Limb (tissue), 2 donors: ENCODE data around the gene DOP1A.

ENCODE experiments used
- DNase-seq, 2 donors: peaks; one replicate each; pipeline ENCODE4 v3.0.0-alpha.2; 2016; ENCODE audit errors: extremely low spot score in 2 of 2

Gene DOP1A, protein sequence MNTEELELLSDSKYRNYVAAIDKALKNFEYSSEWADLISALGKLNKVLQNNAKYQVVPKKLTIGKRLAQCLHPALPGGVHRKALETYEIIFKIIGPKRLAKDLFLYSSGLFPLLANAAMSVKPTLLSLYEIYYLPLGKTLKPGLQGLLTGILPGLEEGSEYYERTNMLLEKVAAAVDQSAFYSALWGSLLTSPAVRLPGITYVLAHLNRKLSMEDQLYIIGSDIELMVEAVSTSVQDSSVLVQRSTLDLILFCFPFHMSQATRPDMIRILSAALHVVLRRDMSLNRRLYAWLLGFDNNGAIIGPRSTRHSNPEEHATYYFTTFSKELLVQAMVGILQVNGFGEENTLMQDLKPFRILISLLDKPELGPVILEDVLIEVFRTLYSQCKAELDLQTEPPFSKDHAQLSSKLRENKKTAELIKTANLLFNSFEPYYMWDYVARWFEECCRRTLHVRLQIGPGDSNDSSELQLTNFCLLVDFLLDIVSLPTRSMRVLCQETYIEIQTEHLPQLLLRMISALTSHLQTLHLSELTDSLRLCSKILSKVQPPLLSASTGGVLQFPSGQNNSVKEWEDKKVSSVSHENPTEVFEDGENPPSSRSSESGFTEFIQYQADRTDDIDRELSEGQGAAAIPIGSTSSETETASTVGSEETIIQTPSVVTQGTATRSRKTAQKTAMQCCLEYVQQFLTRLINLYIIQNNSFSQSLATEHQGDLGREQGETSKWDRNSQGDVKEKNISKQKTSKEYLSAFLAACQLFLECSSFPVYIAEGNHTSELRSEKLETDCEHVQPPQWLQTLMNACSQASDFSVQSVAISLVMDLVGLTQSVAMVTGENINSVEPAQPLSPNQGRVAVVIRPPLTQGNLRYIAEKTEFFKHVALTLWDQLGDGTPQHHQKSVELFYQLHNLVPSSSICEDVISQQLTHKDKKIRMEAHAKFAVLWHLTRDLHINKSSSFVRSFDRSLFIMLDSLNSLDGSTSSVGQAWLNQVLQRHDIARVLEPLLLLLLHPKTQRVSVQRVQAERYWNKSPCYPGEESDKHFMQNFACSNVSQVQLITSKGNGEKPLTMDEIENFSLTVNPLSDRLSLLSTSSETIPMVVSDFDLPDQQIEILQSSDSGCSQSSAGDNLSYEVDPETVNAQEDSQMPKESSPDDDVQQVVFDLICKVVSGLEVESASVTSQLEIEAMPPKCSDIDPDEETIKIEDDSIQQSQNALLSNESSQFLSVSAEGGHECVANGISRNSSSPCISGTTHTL (N-terminal part only)

DNA sequence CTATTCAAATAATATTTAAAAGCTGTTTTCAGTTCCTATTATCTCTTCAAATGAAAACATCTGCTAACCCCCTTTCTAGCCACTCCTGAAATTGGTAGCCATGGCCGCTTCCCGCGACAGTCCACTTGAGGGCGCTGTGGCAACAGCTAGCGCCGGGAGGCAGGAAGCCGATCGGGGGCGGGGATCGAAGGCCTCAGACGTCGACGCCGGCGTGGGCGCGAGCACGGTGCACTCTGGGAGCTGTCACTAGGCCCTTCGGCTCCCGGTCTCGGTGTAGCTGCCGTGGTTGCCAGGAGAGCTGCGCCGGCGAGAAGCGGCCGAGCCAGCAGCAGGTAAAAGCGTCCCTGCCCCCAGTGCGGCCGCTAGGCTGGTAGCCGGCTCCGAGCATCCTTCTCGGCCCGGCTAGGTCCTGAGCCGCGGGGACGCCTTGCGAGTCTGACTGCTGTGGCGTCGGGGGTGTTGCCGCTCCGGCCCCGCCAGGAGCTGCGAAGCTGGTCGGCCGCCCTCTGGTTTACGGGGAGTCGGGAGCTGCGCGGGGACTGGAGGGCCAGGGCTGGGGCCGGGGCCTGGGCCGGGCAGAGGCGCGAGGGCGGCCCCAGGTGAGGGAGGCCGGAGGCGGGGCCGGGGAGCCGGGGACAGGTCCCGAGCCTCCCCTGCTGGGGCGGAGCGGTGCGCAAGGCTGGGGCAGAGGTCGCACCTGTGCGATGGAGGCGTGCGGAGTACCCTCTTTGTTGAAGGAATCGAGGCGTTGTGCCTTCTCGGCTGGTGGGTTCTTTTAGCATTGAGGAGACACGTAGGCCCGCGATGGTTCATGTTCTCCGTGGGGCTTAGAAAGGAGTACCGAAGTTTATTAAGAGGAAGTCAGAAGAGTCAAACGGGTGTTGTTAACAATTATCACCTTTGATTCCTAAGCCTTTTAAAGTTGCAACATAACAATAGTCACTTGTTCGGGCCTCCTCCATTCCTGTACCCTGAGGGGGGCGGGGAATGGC lies at the start of gene DOP1A:
DOP1A (plus strand) TSS at position 224 of the 992 bp plus-strand sequence. CDS start 29,307 bp downstream, outside the sequence.
- peak; percentile 96 to 98 for DNase-seq

DNA sequence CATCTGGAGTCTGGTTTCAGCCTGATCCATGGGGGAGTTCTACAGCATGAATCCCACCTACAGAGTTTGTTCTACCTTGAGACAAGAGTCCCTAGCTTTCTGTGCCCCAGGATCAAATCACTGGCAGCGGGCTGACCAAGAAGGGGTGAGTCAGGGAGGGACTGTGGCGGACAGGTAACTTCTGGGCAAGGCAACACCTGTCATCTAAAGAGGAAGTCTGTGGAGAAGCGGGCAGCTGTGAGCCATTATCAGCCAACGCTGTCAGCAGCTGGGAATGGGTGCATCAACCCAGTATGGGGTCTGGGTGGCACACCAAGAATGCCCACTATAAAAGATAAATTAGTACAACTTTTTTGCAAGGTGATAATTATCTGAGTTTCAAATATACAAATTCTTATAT lies 47.7 kb upstream of the DOP1A start:
- no peak for DNase-seq

DNA sequence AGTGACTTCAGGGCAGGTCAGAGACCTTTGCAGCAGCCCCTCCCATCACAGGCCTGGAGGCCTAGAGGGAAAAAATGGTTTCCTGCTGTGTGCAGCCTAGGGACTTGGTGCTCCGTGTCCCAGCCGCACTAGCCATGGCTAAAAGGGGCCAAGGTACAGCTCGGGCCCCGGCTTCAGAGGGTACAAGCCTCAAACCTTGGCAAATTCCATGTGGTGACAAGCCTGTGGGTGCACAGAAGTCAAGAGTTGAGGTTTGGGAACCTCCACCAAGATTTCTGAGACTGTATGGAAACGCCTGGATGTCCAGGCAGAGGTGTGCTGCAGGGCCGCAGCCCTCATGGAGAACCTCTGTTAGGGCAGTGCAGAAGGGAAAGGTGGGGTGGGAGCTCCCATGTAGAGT lies 35.8 kb upstream of the DOP1A start:
- DNase-seq: no peak

DNA sequence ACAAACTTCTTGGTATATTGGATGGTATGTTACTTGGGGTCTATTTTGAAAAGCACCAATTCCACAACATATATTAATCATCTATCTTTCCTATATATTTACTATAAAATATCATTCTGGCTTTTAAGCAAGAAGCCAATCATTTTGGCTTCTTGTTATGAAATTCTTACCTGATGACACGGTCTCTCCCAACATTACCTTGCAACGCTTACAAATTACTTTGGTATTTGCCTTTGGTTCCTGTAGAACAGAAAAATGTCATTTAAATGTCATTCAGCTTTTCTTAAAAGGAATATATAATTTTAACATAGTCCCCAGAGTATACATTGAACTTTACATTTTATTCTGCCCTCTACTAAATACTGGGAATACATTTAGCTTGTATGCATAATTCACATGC lies 29.2 kb upstream of the DOP1A start:
- no peak for DNase-seq

DNA sequence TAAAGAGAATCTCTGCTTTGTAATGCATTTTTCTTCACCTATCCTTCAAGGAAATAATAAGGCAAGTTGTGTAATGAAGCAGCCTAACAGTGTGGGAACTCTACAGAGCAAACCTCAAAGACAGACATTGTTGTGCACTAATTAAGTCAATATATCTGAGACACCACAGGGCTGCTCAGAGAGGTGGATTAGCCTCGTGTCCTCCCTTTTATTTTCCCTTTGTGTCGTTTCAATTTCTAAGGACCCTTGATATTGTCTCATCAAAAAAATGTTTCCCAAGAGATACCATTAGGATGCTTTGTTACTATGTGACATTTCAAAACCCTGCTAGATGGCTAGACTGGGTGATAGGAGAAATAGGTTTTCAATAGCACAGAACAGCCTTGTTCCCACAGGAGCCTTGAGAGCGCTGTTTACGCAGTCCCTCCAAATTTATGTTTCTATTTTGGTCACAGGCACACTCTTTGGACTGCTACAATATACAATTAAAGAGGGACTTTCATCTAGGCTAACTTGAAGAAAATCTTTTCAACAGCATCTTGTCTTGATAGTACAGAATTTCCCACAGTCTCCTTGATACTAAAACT lies 24.9 kb upstream of the DOP1A start:
- no peak for DNase-seq

DNA sequence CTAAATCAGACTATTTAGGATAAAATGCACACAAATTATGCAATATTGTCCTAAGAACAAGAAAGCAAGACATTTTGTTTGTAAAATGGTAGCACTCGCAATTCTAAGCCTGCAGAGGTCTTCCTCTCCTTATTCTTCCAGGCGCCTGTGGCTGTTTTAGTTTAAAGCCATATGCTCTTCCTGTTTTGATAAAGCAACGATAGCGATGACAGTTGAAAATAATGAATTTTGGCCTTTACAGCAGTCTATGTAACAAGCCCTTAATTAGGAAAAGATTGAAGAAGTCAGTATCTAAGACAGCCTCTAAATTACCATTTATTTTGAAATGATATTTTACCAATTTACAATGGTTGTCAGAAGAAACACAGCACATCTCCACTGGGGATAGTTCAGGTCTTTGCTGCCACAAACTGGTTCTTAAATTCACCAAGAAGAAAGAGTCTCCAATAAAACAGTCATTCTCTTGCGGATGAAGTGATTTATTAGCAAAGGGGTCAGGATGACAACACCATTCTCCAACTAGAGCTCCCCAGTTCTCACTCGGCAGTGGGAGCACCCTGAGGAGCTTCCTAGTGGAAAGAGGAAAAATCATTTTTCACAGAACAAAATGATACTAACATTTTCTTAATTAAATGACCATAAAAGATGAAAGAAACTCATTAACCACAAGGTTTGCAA lies 23.2 kb upstream of the DOP1A start:
- DNase-seq: no peak

DNA sequence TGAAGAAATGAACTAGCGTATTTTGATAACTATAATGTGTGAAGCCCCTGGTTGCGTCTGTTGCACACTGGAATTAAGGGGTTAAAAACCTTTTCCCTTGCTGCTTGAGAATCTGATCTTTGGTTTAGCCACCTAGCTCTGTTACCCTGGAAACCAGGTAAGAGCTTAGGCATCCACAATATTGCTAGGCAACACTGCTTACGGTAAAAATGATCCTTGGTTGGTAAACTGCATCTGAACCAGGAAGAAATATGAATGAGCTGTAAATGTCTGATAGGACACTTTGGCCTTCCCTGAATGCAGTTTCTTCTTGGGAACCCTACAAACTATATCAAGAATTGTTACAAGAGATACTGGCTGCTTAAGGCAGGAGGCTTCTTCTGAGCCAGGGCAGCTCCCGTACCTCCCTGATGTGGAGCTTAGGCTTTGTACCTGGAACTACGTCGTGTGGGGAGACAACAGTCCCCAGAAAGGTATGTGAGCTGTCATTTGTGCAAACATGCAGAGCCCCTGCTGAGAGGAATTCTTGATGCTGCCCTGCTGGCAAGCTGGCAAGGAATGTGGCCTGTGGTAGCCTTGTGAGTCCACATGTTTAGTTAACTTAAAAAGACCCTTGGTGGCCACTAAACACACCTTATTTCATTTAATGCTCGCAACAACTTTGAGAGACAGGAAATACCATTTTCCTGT lies 20.3 kb upstream of the DOP1A start:
- DNase-seq: no peak

DNA sequence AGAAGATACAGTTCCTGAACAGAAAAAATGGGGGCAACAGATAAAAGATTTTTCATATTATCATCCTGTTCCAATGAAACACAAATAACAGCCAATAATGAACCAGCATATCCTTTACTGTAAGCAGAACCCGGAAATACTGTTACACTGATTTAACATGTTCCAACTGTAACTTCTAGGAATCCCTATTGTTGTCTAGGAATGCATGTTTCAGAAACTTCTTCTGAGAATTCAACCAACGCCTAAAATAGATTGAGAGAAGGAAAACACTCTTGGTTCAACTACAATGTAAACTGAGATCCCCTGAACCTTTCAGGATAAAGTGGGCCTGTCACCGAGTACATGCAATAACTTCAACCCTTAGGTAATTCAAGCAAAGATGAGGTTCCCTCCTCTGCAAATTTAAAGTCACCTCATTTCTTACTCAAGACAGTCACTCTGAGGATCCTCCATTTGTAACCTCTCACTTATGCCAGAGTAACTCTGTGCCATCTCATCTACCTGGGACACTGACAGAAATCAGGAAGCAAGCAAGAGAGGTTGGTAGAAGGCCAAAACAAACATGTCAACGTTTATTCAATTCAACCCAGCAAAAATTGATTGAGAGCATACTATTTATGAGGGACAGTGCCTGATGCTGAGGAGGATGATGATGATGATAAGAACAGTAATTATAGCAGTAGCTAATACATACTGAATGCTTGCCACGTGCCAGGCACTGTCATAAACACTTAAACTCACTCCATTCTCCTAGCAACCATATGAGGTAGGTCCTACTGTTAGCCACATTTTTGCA lies 15.9 kb upstream of the DOP1A start:
- no peak for DNase-seq

DNA sequence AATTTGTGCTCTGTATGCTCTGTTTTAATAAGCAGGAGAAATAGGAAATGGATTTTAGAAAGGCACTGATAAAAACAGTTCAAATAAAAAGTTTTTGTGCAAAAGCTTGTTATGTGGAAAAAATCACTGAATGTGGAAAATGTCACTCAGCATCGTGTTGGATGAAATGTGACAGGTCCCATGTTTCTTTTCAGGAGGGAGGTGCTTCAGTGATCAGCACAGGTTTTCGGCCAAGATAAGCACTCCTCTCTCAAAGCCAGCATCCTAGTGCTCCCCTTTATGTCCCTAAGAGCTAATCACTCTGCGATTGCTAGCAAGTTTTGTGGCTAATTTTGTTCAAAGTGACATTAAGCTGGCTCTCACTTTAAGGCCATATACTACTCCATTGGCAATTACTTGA lies 13.8 kb upstream of the DOP1A start:
- no peak for DNase-seq

DNA sequence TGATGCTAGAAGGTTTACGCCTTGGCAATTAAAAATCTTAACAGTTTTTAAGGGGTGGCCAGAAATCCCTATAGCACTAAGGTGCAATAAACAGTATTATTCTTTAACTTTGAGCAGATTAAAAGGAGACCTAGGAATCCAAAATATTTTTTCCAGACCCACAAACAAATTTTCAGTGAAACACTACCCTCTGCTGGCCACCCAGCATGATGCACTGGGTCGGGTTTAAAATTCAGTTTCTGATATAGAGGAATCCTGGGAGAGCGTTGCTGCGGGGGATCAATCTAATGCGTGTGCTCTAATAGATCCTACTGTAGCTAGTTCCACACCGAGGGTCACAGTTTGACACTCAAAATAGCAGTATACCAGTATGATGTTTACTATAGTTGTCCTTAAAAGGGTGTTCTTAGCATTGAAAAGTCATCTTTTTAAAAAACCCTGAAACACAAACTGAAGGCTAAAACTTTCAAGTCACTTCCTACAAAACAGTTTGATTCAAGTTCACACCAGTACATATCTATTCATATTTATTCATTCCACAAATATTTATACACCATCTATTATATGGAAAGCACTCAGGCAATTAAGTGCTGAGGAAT lies 12.0 kb upstream of the DOP1A start:
- peak; percentile 64 to 77 for DNase-seq

DNA sequence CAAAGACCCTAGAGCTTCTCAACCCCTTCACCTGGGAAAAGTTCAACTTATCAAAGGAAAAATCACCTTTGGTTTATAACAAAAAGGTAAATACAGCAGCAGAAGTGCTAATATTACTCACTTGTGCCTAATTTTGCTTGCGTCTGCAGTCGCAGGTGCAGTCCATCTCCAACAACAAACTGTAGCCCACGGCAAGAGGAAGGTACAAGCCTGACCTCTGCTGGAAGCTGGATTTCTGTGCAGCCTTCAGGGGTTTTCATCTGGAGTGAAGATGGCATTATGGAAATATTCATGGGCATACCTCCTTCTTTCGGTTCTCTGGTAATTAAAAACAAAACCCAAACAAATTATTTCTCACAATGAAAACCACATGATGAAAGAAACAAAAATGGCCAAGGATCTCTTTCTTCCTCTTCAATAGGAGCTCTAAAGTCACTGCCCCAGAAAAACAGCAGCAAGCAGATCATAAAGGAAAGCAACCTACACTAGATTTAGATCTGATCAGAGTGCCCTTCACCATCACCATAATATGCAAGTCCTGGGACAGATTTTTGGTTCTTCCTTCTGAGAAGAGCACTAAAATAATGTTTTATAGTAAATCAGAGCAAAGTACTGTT lies 9.7 kb upstream of the DOP1A start:
- peak; percentile 47 to 59 for DNase-seq

DNA sequence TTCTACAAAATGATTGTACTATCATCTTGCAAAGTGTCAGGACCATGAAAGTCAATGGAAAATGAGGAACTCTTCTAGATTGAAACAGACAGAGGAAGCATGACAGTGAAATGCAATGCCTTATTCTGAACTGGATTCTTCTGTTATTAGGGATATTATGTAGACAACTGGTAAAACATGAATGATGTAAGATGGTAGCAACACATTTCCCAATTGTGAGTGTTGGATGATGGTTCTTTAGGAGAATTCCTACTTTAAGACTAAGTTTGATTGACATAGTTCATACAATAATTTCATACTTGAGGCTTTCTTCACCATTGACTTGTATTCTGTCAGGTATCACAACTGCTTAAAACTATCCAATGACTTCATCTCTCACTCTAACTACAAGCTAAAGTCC lies 6.3 kb upstream of the DOP1A start:
- no peak for DNase-seq

DNA sequence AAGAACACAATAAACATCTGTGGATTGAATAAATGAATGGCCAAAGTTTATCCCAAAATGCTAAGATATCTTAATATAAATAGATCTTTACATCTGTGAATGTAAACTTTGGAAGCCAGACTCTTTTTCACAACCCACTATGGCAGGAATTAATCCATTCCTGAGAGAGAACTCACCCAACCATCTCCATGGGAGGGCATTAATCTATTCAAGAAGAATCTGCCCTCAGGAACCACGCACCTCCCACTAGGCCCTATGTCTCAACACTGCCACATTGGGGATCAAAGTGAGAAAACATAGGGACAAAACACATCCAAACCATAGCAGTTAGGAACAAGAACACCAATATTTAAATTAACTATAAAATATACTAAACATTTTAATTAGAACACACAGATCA lies 5.2 kb upstream of the DOP1A start:
- DNase-seq: no peak

DNA sequence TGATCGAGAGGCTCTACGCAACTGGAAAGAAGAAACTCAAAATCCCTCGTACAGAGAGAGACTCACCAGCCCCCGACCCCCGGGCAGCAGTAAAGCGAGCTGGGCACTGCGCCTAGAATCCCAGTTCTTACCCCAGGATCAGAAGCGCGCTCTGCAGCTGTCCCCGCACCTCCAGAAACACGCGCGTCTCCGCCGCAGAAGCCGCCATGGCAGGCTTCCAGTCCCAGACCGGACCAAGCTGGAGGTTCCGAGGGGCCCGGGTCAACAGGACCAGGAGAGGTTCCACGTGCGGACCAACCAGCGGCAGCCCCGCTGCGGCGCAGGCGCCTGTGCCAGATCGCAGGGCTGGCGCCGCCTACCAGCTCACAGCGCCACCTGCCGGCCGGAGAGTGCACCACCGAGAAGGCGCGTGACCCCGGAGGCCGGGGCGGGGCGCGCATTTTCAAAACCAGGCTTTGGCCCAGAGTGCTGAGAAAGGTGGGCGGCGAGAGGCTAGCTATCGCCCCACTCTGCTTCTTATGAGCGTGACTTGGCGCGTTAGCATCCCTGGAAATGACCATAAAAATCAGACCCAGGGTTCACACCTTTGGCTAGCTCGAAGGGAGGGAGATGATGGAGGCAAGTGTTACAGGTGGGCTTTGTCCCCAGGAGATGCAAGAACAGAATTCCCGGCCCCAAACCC lies 1.8 kb upstream of the DOP1A start, which contains the start of gene UBE3D:
UBE3D (minus strand) TSS at position 331 of the 682 bp plus-strand sequence; CDS start at position 208, 123 bp downstream.
- peak; percentile 91 to 93 for DNase-seq

DNA sequence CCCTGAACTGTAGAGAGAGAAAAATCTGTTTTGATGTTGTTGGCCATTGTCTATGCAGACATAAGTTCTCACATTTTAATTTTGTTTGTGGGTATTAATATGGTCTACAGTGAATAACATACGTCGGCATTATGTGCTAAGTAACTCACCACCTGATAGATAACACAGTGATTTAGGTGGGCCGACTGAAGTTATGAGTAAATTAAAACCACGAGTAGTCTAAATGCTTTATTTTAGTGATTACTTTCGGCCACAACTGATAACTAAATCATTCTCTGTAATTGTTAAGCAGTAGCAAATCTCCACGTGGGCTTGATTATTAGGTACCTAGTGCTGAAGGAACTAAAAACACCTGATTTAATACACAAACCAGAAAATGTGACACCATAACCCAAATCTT lies 1.1 kb downstream of the DOP1A start:
- DNase-seq: no peak

DNA sequence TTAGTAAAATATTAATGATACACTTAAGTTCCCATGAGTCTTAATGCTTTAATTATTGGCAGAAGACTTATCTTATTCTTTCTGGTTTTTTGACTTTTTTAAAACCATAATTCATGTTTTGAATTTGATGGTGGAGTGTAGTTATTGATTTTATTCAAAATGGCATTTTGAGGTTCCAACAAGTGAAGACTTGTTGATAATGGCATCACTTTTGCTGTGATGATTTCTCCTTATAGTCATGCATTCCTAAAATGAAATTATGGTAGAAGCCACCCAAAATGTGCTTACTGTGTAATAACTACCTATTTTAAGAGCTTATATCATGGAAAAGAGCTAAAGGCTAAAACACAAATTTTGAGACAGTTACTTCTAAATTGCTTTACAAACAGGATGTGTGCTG lies 2.2 kb downstream of the DOP1A start:
- no peak for DNase-seq

DNA sequence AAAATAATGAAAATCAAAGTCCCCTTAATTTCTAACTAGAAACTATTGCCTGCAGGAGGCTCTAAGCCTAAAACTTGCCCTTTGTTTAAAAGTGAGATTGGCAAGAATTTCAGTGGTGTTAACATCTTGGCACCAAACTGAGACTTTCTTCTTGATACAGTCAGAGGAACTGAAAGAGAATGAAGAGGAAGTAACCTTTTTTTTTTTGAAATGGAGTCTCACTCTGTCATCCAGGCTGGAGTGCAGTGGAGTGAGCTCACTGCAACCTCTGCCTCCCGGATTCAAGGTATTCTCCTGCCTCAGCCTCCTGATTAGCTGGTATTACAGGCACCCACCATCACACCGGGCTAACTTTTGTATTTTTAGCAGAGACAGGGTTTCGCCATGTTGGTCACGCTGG lies 3.6 kb downstream of the DOP1A start:
- no peak for DNase-seq
